SIG-M5 (cell line): Measurements from ENCODE around the gene SLC39A3.

Experiments
- DNase-seq: peaks from one replicate; lab custom pipeline; 2025; lab: John Stamatoyannopoulos, UW

Gene SLC39A3

DNA sequence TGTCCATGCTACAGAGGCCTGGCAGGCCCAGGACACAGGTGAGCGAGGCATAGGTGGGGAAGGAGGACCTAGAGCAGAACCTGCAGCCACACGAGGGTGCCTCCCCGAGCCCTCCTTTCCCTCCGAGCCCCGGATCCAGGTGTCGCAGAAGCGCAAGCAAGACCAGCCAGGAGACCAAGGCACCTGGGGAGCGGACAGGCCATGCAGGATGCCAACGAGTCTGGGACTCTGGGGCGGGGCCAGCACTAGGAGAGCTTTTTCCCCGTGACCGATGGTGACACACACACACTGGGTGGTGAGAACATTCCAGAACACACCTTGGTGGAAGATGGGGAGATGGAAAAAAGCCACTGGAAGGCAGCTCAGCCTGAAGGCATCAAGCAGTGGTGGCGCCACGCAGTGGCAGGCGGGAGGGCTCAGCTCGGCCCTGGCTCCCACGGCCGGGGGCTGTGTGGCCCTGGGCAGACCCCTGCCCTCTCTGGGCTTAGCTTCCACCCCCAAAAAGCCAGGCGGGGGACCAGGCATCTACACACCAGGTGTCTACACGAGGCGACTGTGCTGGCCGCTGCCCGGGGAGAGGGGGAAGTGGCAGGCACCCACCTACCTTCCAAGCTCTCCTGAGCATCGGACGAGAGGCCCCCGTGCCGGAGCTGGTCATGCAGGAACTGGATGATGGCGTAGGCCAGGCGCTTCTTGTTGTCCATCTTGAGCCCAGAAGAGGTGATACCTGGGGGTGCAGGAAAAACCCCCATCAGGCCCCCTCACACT, 28.7 kb upstream of the SLC39A3 start:
- DNase-seq = no peak

DNA sequence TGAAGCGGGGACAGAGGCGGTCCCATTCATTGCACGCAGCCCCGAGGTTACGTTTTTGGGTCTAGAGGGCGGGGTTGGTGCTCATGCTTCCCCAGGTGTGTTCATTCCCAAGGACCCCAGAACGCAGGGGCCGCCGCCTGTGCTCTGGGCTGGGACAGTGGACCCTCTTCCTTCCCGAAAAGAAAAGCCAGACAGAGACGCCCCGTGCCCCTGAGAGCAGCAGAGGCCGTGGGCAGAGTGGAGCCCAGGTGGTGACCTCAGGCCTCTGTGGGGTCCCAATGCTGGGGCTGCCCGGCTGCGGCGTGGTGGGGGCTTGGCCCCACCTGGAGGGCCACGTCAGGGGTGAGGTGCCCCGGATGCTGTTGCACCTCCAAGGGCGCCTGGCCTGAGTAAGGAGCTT, 27.9 kb upstream of the SLC39A3 start:
- DNase-seq = no peak

DNA sequence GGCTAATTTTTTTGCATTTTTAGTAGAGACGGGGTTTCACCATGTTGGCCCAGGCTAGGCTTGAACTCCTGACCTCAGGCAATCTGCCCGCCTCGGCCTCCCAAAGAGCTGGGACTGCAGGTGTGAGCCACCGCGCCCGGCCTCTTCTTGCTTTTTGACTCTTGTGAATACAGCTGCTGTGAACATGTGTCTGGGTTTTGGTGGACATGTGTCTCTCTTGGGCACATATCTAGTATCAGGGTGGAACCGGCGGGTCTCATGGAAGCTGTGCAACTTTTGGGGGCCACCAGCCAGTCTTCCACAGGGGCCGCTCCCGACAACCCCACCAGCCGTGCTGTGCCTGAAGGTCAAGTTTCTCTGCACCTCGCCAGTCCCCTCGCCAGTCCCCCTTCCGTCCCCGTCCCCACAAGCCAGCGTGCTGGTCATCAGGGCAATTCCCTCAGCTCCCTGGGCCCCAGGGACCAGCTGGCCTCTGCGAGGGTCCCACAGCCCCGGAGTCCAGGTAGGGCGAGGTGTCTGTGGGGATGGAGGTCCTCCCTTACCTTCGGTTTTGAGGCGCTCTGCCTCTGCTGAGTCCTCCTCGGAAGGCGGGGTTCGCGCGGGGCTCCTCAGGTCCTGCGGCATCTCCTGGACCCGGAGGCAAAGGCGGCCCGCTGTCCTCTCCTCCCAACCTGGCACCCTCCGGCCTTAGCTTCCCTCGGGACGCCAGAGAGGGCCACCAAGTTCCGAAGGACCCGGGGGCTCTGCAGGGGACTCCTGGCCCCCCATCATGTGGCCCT, 27.0 kb upstream of the SLC39A3 start:
- no peak for DNase-seq

DNA sequence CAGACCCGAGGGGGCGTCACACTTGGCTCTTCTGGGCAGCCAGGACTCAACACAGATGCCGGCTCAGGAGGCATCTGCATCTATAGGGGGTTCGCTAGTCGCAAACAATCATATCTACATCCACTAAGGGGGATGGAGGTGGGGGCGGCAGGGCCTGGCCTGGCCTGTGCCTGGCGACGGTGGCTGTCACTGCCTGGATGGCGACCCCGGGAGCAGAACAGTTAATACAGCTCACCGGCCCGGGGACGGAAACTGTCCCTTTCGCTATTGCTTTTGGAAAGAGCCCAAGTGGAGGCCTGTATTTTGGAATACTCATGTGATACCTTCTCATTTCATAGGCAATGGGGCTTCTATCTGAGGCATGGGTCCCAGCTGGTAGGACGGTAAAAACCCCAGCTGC, 25.6 kb upstream of the SLC39A3 start:
- DNase-seq = no peak

DNA sequence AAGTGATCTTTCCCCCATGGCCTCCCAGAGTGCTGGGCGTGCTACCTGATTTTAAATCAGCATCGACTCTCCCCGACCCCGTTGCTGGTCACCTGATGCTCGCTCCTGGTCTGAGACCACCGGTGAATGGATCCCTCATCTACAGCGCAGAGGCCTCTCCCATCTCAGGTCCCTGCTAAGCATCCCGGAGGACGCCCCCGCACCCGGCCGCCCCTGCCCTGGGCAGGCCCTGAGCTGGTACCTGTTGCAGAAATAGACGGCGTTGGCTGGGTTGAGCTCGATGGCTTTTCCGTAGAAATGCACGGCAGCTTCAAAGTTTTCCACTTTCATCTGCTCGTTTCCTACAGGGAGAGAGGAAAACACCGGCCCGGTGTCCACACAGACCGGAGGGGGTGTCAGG, 25.1 kb upstream of the SLC39A3 start:
- DNase-seq = no peak

DNA sequence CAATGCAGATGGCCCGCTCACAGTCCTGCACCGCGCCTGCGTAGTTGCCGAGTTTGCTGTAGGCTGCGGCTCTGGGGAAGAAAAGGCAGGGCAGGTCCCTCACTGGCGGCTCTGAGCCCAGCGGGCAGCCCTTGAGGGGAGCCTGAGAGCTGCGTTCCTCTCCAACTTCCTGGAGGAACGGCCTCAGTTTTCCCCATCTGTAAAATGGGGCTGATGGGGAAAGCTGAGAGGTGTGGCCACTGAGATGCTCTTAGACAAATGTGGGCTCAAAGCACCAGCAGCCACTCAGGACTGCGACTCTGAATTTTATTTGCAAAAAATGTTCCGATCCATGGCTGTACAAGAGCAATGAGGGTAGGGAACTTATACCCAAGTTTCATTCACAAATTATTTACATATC, 23.9 kb upstream of the SLC39A3 start:
- DNase-seq = no peak

DNA sequence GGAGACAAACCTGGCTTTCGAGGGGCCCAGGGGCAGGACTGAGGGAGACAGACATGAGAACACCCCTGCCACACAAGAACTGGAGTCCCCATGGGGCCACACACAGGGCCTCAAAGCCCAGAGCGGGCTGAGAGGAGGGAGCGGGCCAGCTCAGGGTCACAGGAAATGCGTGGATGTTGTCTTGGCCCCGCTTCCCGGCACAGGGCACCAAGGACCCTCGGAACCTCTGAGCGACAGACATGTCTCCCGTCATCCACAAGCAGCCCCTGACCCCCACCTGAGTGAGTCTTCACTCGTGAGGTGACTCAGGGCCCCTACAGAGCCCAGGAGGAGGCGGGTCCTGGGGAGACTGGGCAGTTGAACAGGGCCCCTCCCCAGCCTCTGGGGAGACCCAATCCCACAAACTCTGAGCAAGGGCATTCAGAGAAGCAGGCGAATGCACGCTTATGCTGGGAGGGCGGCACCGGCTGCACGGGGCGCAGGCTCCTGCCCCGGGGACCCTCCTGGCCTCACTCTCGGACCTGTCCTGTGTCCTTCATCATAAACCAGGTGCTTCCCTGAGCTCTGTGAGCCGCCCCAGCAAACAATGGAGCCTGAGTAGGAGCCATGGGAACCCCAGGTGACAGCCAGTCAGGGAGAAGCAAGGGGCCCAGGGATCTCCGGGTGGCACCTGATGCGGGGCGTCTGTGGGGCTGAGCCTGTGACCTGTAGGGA, 23.1 kb upstream of the SLC39A3 start:
- DNase-seq = no peak

DNA sequence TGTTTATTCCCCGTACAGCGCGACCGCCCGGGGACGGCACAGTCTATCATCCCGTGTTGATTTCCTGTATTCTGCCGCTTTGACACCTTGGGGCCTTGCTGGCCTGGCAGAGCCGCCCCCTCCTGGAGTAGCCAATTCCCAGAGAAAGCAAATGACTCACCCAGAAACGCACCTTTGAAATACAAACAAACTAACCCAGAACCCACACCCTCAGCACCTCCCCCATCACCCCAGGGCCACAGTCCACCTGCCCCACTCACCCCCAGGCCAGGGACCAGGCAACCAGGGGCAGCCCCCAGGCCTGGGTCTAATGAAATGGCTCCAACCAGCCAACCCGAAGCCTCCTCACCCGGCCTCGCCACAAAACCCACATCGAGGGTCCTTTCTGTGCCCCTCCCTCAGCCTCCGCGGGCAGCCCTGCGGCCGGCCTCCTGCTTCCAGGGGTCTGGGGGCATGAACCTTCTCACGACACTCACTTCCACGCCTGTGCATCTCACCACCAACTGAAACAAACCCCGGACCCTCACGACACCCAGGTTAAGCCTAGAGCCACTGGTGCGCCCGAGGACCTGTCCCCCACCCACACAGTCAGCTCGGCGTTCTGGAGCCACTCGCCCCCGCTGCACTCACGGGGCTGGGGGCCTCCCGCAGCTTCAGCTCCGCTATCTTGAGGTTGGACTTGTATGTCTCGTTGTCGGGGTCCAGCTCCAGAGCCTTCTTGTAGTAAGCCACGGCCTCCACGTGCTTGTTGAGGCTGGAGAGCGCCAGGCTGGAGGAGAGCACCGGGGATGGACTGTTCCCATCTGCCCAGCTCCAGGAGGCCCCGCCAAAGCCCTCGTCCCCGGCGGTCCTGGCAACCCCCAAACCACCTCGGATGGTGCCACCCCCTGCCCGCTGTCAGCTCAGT, 22.3 kb upstream of the SLC39A3 start:
- DNase-seq = no peak

DNA sequence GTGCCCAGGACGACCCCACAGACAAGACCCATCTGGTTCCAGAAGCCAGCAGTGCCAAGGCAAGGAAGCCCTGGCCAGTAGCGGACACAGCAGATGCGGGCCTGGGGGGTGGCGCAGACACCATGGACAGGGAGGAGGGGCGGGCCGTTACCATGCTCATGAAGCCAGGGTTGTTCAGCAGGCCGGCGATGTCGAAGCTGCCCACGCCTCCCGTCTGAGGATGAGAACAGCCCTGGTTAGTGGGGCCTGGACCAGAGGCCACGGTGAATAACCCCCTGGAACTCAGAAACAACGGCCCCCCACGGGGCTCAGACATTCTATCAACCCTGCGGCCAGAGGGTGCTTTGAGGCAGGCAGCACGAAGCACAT, 21.5 kb upstream of the SLC39A3 start:
- no peak for DNase-seq

DNA sequence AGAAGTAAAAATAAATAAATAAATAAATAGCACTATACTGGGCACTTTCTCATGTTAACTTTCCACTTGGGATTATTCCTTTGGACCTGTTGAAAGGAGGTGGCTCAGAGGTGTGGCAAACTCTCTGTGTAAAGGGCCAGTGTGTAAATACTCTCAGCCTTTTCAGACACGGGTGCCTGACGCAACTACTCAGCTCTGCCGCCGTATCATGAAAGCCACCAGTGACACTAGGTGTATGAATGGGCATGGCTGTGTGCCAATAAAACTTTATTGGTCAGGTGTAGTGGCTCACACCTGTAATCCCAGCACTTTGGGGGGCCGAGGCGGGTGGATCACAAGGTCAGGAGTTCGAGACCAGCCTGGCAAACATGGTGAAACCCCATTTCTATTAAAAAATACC, 20.1 kb upstream of the SLC39A3 start:
- DNase-seq = no peak

DNA sequence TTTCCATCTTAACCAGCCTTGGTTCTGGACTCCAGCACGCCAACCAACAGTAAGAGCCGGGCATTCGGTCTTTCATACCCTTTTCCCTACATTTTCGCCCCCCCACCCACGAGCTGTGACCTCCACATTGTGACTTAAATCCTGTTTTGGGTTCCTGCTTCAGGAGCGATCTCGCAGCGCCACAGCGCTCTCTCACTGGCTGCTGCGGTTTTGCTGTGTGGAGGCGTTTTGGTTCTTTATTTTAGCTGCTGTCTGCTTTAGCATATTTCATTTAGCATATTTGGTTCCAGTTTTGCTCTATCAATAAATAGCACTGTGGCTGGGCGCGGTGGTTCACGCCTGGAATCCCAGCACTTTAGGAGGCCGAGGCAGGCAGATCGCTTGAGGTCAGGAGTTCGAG, 19.5 kb upstream of the SLC39A3 start:
- DNase-seq = no peak

DNA sequence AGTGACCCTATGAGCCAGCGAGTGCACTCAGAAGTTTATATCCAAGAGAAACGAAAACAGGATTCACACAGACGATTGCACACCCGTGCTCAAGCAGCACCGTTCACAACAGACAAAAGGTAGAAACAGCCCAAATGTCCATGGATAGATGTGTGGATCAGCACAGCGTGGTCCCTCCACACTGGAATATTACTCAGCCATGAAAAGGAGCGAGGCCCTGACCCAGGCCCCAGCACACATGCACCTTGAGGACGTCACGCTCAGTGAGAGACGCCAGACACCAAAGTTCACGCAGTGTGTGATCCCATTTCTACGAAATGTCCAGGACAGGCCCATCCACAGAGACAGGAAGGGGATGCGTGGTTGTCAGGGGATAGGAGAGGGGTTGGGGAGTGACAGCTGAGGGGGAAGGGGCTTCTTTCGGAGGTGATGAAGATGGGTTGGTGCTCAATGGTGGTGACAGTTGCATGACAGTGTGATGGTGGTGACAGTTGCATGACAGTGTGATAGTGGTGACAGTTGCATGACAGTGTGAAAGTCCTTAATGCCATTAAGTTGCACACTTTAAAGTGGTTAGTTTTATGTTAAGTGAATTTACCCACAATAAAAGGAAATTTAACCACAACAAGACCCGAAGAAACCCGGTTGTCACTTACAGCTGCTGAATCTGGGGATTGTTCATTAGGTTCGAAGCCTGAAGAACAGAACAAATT, 18.9 kb upstream of the SLC39A3 start:
- DNase-seq = no peak

DNA sequence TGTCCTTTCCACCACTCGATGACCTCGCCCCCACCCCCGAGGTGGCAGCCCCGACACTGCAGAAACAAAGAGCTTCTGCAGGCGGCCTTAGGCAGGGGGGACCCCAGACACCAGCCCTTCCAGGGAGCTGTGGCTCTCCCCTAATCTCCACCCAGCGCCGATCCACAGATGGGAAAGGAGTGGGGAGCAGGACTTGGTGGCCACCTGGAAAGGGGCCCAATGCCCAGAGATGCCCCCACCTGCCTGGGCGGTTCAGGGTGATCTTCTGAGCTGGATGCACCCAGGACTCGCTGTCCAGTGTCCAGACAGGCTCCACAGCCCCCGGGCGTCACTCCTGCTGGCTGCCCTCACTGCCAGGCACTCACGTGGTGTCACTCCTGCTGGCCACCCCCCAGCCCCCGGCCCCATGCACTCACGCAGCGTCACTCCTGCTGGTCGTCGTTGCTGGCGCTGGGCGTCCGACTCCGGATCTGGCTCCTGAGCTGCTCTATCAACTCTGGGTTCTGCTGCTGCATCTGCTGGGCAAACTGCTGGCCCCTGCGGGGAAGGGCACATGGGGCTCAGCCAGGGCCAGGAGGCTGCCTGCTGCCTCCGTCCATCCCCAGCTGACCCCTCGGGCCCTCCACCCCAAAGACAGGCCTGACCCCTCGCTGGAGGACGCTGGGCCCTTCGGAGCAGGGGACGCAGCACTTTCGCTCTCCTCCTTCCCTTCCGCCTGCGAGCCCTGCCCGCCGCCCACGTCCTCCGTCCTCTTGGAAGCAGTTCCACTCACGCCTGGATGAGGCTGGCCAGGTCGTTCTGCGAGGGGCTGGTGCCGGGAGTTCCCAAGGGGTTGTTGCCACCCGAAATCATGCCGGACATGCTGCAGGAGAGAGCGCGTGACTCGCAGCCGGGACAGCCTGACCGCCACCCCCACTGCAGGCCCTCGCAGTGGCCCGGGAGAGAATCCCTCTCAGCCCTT, 17.4 kb upstream of the SLC39A3 start:
- DNase-seq = no peak

DNA sequence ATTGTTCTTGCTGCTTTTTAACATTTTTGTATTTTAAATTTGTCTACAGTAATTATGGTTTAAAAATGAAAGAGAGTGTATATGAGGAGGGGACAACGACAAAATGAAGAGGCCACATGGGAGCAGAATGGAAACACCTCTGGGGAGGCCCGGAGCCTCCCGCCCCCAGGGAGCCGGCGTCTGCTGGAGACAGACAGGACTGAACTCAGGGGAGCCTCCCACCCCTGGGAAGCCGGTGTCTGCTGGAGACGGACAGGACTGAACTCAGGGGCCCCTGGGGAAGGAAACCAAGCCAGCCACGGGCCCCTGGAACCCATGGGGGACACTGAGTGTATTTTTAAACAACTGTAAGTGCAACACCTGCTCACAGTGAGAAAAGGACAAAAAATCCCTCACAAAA, 16.7 kb upstream of the SLC39A3 start:
- DNase-seq = no peak

DNA sequence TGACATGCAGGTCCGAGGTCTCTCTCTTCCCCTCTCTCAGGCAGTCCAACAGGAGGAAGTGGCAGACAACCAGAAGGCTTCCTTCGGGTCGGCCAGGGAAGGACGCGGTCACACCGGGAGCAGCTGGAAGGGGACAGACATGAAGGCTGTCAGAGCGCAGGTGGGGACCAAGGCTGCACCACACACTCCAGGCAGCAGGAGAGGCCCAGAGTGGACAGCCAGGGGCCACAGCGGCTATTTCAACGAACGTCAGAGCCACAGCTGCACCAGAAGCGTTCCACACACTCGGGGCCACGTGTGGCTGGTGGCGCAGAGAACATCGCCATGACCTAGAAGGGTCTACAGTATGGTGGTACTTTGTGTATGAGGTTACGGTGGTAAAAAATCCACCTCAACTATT, 16.0 kb upstream of the SLC39A3 start:
- no peak for DNase-seq

DNA sequence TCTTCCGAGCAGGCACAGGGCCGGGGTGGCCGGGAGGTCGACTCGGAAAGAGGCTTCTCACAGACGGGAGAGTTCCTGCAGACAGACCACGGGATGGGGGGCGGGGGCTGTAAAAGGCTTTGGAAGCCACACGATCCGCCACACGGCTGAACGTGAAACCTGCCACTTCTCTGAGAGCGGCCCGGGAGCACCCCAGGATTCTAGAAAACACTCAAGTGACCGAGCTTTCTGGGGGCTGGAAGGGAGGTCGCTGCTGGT, 15.6 kb upstream of the SLC39A3 start:
- no peak for DNase-seq

DNA sequence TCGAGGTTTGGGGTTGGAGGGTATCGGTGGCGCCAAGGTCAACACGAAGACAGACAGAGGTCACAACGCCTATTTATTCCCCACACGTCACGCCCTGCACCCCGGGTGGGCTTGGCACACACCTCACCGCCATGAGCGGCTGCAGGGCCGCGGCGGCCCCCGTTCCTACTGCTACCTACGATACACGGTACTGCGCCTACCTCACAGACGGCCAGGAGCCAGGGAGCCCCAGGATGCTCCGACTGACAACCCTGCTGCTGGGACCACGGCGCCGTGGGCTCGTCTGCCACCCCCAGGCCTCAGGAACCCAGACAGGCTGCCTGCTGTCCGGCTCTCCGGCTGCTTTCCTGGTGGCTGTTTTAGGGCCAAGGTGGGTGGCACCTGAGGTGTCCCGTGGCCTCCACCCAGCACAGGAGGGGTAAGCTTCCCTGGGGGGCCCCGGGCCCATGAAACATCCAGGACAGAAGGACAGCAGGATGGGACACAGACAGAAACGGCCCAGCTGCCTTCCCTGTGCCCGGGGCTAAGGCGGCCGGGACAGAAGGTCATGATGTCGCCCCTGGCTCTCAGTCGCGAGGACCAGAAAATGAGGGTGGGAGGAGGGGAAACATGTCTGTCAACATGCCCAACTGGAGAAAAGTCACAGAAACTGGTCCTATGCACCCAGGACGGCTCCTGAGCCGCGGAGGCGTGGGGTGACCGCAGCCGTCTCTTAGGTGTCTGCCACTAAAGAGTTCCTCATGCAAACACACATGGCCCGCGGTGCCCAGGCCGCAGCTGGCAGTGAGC, 15.0 kb upstream of the SLC39A3 start:
- no peak for DNase-seq

DNA sequence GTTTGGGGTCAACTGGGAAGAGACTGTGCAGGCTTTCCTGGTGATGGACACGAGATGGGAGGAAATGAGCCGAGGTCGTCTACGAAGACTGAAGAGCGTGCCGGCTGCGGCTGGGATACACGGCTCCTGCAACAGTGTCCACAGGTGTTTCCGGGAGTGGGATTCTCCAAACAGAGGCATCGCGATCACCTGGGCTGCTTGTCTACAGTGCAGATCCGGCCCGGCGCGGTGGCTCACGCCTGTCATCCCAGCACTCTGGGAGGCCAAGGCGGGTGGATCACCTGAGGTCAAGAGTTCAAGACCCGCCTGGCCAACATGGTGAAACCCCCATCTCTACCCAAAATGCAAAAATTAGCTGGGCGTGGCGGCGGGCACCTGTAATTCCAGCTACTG, 11.6 kb upstream of the SLC39A3 start:
- DNase-seq = no peak

DNA sequence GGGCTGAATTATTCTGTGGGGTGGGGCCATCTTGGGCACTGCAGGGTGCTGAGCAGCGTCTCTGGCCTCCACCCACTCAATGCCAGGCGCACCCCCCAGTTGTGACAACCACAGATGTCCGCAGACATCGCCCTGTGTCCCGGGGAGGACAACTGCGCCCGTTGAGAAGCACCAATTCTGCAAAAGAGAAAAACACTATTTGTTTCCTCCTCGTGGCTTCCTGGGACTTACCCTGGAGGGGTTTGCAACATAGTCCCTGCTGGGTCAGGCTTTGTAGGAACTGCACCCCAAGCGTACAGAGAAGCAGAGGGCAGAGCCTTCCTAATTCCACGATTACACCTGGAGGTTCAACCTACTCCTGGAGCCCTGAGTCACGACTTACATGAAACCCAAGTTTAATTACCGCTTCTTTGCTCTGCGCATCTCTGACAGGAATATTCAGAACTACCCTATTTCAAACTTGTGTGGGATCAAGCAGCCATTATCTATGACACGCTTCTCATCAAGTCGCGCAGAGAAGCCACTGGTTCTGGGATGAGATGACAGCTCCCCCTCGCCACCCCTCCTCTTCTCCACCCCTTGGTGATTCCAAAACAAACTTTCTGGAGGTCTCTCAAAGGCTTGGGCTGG, 11.1 kb upstream of the SLC39A3 start:
- DNase-seq = no peak
